Ovary (tissue), 9 donors: ENCODE data around the gene LRMDA. TPM values are rescaled to one million over a fixed set of nuclear protein-coding genes. Genes with fewer than 3 reads are reported as not detected.

Experiments
- DNase-seq, 5 donors: peaks; one replicate each; pipeline ENCODE4 v3.0.0-alpha.2; 2019 to 2020
- H3K27ac ChIP-seq, 2 donors: fragments of 200-600 bp; one replicate each; pipeline versions ENCODE4 v1.5.1 to v1.8.0; 2019 to 2022
- H3K27me3 ChIP-seq: fragments of 200-600 bp; one replicate; pipeline ENCODE4 v1.8.0; 2022
- H3K36me3 ChIP-seq: fragments of 200-600 bp; sonication (generic); one replicate; pipeline ENCODE4 v1.5.1; 2019
- H3K4me1 ChIP-seq: one replicate; pipeline ENCODE4 v1.8.1; 2013; ENCODE audit warnings: mild to moderate bottlenecking, moderate library complexity; ENCODE audit not compliant: insufficient read depth
- H3K4me3 ChIP-seq: fragments of 200-600 bp; sonication (generic); one replicate; pipeline ENCODE4 v1.5.1; 2017
- H3K9me3 ChIP-seq, 2 donors: fragments of 200-600 bp in 1 of 2; sonication (generic) in 1 of 2; one replicate each; pipeline versions ENCODE4 v1.5.1 to v1.8.1; 2013 to 2019; ENCODE audit warnings: mild to moderate bottlenecking in 1 of 2, moderate library complexity in 1 of 2
- EP300 ChIP-seq: sonication (generic); formaldehyde crosslinking; IDR thresholded peaks from one replicate; pipeline ENCODE4 v1.6.1; 2017; ENCODE audit warnings: antibody characterized with exemption
- POLR2A ChIP-seq: fragments of 450-650 bp; IDR thresholded peaks from one replicate; pipeline ENCODE4 v1.6.1; 2017; ENCODE audit warnings: antibody characterized with exemption, mild to moderate bottlenecking, moderate library complexity
- WGBS, 3 donors: extraction: QIAGEN DNeasy Blood & Tissue Kit in 1 of 3; methylation state at CpG; one replicate each; pipeline versions ENCODE4 v1.1.5 to v1.1.7; 2013 to 2017; 5-methylcytosine and 5-hydroxymethylcytosine counted together
- intact Hi-C, 4 donors: fragments of 100-400 bp; cut with DNase I; formaldehyde crosslinking; loops; one replicate each; pipeline versions ENCODE4 v1.11.0 to v1.15.1; 2022 to 2023
- polyA plus RNA-seq, 2 donors: library from polyadenylated mRNA; stranded (reverse); fragments of 200-250 nt in 1 of 2; fragments of 350-450 nt in 1 of 2; fragmentation: Illumina TruSeq in 1 of 2; extraction: RNeasy Lipid Tissue Mini Kit (QIAGEN cat#74804) in 1 of 2; gene quantifications; one replicate each; pipeline ENCODE4 v1.2.3, GENCODE V29; 2013 to 2014
- total RNA-seq, 7 donors: library from RNA; depleted of rRNA in 2 of 7; stranded (reverse); fragments of >200 nt in 2 of 7; fragmentation: NEBNext Ultra II Directional in 3 of 7; extraction: Animal tissue kit (Norgen Biotek cat#: 25700) in 3 of 7; gene quantifications; one replicate each; pipeline versions ENCODE4 v1.1.0 to v1.2.4, GENCODE V29; 2016 to 2023
- TF ChIP-seq, protein P1 (sequence below), 3 donors: fragments of 450-650 bp in 2 of 3; fragments of 200-600 bp in 1 of 3; IDR thresholded peaks; one replicate each; pipeline versions ENCODE4 v1.5.1 to v1.8.0; 2016 to 2022; ENCODE audit warnings: antibody characterized with exemption in 3 of 3, mild to moderate bottlenecking in 1 of 3
- donor health status: DM: no; HTN: no; CAD: no; lungs with moderate emphysema.
- donor health status: DM: no; HTN: no; CAD: no.
- donor health status: Bipolar disorder and iron deficiency.
- donor health status: DM: yes; HTN: yes; CAD: no.
- donor health status: DM: no; HTN: no; CAD: no.
- donor health status: DM: yes; HTN: yes; CAD: no.

The LRMDA gene
- total and polyA plus RNA-seq, 9 donors = 14.8 to 30.7 (median 22.9) TPM

- H3K9me3 ChIP-seq = no peaks in the 10 kb centered on the region
- TF ChIP-seq POLR2A (no peak), EP300 (no peak)
- TF ChIP-seq, protein P1, sequence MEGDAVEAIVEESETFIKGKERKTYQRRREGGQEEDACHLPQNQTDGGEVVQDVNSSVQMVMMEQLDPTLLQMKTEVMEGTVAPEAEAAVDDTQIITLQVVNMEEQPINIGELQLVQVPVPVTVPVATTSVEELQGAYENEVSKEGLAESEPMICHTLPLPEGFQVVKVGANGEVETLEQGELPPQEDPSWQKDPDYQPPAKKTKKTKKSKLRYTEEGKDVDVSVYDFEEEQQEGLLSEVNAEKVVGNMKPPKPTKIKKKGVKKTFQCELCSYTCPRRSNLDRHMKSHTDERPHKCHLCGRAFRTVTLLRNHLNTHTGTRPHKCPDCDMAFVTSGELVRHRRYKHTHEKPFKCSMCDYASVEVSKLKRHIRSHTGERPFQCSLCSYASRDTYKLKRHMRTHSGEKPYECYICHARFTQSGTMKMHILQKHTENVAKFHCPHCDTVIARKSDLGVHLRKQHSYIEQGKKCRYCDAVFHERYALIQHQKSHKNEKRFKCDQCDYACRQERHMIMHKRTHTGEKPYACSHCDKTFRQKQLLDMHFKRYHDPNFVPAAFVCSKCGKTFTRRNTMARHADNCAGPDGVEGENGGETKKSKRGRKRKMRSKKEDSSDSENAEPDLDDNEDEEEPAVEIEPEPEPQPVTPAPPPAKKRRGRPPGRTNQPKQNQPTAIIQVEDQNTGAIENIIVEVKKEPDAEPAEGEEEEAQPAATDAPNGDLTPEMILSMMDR (IDR thresholded peaks at IDR 0.05) = no peak
- H3K4me1 ChIP-seq = no peaks in the 10 kb centered on the region
- no peak overlapping the region for H3K4me3 ChIP-seq
- no peaks in the 10 kb centered on the region for H3K36me3 ChIP-seq
- intact Hi-C loops = no loop called here
- DNase-seq = no peak
- H3K27ac ChIP-seq = no peak overlapping the region
- 33 to 62% (median 51%) methylated on average over 2 of the region's 2 CpGs for WGBS, 3 donors
- H3K27me3 ChIP-seq = no peaks in the 10 kb centered on the region
These were observed 518.9 kb downstream of the LRMDA start for GRCh38 chr10:75950307-75950706.

DNA sequence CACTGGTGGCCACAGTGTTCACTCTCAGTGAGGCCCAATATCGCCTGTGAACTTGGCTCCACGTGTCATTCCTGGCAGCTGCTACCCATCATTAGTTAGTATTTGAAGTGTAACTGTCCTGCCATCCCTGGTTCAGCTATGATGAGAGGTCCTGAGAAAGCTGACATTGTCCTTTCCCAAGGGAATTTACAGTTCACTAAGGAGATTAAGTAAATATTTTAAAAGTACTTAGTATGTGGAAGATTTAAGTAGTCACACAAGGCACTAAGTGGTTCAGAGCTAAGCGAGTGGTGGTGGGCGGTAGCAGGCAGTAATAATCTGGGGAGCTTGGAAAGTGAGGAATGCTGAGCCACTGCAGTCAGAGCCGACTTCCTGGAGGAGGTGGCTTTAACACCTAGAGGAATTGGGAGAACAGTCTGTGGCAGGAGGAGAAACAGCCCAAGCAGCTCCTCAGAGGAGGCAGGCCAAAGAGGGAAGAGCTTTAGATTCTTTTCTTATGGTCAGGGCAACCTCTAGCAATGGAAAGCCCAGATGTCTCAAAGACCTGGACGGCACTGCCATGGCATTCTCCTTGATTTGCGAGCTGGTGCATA is 519.7 kb downstream of the LRMDA start:
- TF ChIP-seq EP300 (no peak), POLR2A (no peak)
- TF ChIP-seq, protein P1 (IDR thresholded peaks at IDR 0.05) = no peak
- H3K27me3 ChIP-seq = no peaks in the 10 kb centered on the region
- H3K36me3 ChIP-seq = no peaks in the 10 kb centered on the region
- 83% methylated on average over 7 of the region's 7 CpGs for WGBS, 3 donors
- no peak overlapping the region for H3K4me3 ChIP-seq
- intact Hi-C loops = no loop called here
- no peaks in the 10 kb centered on the region for H3K9me3 ChIP-seq
- no peak for DNase-seq
- no peaks in the 10 kb centered on the region for H3K4me1 ChIP-seq
- no peak overlapping the region for H3K27ac ChIP-seq

GRCh38 chr10:75951627-75952026 is 520.2 kb downstream of the LRMDA start:
- no peaks in the 10 kb centered on the region for H3K36me3 ChIP-seq
- TF ChIP-seq POLR2A (no peak), EP300 (no peak)
- TF ChIP-seq, protein P1 (IDR thresholded peaks at IDR 0.05) = no peak
- no peaks in the 10 kb centered on the region for H3K9me3 ChIP-seq
- intact Hi-C loops = no loop called here
- no peaks in the 10 kb centered on the region for H3K4me1 ChIP-seq
- H3K27ac ChIP-seq = no peak overlapping the region
- H3K27me3 ChIP-seq = no peaks in the 10 kb centered on the region
- DNase-seq = no peak
- no peak overlapping the region for H3K4me3 ChIP-seq
- WGBS, 3 donors = 83 to 89% (median 85%) methylated on average over 7 of the region's 7 CpGs

DNA sequence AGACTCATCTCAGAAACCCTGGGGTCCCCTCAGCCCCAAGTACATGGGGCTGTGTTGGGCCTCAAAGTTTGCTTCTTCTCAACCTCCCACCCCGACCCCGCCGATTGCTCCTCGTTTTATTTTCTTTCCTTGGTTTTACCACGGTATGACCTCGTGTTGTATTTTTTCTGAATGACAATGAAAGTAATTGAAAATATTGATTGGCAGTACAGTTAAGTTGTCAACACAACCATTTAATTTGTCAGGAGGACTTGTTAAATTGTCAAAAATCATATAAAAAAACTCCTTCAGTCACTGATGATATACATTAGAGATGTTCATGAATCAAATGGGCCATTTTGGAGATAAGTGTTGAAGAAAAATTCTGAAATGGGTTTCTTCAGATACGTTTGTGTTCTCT is 520.7 kb downstream of the LRMDA start:
- WGBS, 3 donors = 91 to 94% (median 93%) methylated on average over 7 of the region's 7 CpGs
- intact Hi-C loops = no loop called here
- Histone ChIP-seq H3K36me3 (no peaks in the 10 kb centered on the region), H3K27me3 (no peaks in the 10 kb centered on the region), H3K9me3 (no peaks in the 10 kb centered on the region), H3K4me3 (no peak overlapping the region), H3K4me1 (no peaks in the 10 kb centered on the region), H3K27ac (no peak overlapping the region)
- TF ChIP-seq EP300 (no peak), POLR2A (no peak)
- TF ChIP-seq, protein P1 (IDR thresholded peaks at IDR 0.05) = no peak
- DNase-seq = no peak
